Activated CD4-positive, alpha-beta T cell treated with anti-CD3 and anti-CD28 coated beads, Interleukin-2, amount 50 U/mL, for 48 hours (primary cell): ENCODE data around the gene SCAPER.
A peak's percentile ranks its signal among the peaks of the same experiment; 100 is the strongest.
"Not testable (repeated sequence)": the region's sequence is repeated elsewhere in the genome, so short reads cannot be mapped to it uniquely, and the experiment has no call there.

Experiments
- DNase-seq, 2 experiments: peaks; one replicate each; pipeline ENCODE4 v3.0.0-alpha.2; 2020

The SCAPER gene

DNA sequence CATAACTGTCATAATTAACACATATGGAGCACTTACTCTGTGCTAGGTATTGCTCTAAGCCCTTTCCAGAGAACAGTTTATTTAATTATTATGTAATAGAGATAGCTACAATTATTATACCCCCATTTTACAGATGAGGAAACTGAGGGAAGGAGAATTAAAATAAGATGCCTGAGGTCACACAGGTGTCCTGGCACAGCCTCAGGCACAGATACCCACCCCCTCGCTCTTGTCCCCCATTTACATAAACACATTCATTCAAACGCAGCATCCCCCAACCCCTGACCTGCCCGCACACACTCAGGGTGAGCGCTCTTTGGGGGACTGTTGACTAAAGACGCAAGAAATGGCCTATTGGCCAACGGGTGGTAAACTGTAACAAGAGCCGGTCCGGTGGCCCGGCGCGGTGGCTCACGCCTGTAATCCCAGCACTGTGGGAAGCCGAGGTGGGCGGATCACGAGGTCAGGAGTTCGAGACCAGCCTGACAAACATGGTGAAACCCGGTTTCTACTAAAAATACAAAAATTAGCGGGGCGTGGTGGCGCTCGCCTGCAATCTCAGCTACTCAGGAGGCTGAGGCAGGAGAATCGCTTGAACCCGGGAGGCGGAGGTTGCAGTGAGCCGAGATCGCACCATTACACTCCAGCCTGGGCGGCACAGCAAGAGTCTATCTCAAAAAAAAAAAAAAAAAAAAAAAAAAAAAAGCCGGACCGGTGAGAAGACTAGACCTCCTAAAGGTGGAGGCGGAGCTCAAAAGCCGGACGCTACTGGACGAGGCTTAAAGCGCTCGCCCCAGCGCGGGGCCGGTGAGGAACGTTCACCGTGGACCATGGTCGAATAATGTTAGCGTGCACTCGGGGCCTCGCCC is 570.5 kb downstream of the SCAPER start:
- DNase-seq: no peak

DNA sequence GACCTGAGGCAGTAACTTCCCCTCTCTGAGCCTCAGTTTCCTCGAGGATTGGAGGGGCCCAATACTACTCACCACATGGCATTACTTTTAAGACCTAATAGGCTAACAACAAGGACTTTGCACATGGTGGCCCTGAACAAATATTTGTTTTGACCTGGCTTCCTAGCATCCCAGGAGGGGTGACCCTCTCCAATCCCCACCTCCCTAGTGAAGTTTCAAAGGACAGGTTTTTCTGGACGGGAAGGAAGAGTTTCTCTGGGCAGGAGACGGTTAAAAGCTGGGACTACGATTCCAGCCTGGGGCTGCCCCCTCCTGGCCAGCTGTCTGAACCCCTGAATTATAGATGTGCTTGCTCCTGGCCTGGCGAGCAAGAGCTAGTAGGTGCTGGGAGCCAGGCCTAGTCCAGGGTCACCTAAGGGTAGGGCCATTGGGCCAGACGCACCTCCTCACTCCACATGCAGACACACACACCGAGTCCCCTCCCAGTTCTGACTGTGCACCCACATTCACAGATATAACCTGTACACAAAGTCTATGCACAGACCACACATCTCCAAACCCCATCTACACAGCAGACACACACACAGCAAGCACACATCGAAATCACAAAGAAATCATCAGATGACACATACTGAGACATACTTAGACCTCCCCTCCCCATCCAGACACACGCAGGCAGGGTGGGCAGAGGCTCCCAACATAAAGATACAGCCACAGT is 571.3 kb downstream of the SCAPER start:
- DNase-seq: no peak

DNA sequence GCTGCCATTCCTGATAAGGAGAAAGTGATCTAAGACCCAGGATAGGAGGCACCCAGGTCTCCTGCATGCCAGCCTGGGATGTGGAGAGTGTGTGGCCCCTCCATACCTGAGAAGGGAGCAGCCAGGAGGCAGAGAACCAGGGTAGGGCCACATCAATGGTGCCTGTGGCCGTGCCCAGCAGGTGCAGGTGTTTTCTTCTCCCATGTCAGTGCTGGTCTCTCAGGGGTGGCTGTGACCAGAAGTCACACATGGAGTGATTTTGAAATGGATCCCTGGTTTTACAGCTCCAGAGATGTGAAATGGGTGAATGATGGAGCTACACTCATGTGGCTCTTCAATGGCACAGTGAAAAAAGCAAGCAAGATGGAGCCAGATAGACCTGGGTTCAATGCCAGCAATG is 571.8 kb downstream of the SCAPER start:
- no peak for DNase-seq

DNA sequence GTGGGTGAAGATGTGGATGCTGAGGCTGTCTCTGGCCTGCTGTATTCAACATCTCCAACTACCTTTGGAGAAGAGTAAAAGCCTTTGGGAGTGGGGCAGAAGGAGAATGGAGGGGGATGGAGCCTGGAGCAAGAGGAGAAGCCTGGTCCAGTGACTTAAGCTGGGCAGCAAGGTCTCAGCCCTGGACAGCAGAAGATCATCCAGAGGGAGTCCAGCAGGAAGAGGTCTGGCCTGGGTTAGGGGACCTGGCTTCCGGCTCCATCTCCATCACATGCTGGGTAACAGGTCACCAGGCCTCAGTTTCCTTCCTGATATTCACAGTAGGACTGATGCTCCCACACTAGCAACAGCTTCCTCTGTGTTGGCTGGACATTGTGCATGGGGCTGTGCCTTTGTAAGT is 572.3 kb downstream of the SCAPER start:
- no peak for DNase-seq

DNA sequence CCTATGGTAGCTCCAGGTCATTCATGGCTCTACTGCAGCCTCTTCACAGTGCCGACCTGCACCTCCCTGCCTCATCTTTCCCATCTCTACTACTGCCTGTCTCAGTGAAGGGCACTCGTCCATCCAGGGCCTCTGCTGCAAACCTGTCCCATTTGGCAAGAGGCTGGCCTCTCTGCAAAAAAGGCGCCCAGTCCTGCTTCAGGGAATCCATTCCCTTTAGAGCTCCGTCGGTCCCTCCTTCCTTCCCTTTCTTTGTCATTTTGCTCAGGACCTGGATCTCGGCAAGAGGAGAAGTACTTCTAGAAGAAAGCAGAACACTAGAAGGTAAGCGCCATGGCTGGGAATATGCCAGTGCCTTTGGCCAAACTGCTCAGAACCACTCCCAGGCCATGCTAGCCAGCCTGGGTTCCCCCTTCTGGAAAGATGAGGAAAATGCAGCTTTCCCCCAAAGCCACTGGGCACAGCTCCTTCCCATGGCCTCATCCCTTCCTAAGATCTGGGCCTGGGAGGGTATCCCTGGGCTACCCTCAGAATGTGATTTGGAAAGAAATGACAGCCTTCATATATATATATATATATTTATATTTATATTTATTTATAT is 575.0 kb downstream of the SCAPER start:
- DNase-seq: no peak

DNA sequence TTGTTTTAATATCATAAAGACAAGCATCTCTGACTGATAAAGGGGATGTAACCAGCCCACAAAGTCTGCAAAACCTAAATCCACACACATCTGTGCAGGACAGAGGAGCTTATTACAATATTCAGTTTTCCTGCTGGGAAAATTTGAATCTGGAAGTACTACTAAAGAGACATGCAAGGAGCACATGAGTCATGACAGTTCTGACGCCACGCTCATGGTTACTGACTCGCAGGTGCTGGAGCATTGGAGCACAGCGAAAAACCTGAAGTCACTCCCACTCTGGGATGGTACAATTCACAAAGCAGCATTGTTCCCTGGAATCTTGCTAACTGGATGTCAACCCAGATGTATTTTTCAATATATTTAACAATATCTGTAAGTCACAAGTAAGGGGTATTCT is 576.2 kb downstream of the SCAPER start:
- DNase-seq: no peak

DNA sequence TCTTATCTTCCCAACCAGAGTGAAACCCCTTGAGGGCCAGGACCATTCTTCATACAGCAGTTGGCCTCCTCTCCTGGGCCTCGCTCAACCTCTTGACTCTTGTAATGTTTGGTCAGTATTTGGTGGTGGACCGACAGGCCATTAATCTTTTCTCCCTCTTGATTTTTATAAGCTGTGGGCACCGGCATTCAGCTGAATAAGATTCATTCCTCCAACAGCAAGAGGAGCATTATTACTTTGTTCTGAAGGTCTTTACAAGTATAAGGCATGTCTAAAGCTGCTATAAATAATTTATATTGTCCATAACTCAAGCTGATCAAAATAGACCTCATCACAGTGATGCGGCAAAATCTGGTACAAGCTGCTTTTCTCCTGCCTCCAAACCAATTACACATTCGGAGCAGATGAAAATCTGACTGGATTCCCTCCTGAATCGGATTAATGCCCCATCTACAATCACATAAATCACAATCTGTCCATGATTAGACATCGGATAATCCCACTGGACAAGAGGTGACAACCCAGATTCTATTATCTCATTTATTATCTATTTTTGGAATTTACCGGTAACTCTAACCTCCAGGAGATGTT is 576.9 kb downstream of the SCAPER start:
- no peak for DNase-seq

DNA sequence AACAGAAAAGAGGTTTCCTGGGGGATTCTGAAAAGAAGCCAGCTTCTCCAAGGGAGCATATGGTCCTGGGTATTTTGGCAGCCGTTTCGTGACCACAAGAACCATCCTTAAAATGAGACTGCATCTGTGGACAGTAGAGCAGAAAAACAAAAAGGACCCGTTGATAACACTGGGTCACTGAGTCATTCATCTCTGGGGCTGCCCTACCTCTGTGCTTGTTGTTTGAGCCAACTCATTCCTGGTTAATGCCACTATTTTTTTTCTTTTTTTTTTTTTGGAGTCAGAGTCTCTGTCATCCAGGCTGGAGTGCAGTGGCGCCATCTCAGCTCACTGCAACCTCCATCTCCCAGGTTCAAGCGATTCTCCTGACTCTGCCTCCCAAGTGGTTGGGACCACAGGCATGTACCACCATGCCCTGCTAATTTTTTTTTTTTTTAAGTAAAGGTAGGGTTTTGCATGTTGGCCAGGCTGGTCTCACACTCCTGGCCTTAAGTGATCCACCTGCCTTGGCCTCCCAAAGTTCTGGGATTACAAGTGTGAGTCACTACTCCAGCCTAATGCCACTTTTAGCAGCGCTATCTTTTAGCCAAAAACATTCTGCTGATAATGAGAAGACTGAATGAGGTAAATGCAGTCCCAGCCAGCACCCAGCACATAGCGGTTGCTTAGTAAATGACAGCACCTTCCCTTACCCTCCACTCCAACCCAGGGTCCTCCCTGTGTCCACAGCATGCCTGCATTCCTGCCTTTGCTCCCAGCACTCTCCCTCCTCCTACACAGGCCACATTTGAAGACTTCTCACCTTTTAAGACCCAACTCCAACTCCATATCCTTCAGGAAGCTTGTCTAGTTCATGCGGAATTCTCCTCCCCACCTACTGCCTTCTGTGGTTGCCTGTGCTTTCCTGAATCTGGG is 577.7 kb downstream of the SCAPER start:
- no peak for DNase-seq

DNA sequence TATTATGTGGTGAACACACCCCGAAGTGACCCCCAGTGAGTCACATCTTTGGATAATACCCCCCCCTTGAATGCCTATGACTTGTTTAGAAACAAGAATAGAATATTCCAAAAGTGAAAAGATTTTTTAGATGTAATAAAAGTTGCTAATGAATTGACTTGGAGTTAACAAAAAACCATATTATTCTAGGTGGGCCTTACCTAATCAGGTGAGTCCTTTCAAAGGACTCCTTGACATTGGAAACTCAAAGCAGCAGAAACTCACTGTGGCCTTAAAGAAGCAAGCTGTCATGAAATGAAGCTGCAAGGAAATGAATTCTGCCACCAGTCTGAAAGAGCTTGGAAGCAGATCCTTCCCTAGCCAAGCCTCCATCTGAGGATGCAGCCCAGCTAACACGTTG is 579.4 kb downstream of the SCAPER start:
- no peak for DNase-seq

DNA sequence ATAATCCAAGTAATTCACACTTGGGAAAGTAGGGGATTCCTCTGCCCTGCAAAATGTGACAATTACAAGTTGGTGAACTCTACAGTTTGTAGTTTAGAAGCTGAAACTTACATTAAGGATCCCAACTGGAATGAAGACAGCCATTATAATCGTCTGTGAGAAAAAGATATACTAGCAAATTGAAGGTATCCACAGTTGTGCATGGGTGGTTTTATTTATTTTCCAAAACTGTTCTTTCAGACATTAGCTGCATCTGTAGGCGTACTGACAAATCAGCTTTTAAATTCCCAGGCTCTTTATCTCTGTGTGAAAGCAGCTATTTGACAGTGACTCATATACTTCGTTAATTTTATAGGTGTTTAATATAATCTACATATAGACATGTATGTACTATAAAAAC is 581.1 kb downstream of the SCAPER start:
- DNase-seq: no peak

DNA sequence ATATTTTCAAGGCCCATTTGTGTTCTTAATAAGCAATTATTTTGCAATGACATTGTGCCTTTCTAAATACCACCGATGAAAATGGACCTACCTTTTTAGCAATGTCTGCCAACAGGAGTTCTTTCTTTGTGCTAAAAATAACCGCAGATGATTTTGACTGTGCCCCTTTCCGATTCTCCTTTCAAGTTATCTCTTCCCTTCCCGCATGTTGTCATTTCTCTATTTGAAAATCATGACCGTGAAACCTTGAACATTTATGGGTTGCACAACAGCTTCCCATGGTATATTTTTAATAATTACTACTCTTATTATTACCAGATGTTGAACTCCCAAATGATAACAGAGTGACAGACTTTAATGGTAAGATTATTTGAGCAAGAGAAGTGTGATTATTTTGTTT is 583.5 kb downstream of the SCAPER start:
- DNase-seq: no peak

DNA sequence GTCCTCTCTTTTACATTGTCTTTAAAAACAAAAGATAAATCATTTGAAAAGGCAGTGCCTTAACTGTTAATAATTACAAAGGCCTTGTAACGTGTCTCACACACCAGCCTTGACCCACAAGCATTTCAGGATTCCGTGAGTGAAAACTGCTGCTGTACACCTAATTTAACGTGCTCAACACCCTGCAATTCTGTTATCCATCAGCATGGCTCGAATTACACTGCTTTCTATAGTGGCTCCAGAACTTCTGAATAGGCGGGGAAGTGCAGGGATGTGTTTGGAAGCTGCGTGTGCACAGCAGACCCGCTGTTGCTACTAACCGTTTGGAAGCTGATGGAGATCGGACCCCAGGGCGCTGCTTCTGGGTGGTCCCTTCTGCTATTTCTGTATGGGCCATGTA is 584.0 kb downstream of the SCAPER start:
- DNase-seq: no peak

DNA sequence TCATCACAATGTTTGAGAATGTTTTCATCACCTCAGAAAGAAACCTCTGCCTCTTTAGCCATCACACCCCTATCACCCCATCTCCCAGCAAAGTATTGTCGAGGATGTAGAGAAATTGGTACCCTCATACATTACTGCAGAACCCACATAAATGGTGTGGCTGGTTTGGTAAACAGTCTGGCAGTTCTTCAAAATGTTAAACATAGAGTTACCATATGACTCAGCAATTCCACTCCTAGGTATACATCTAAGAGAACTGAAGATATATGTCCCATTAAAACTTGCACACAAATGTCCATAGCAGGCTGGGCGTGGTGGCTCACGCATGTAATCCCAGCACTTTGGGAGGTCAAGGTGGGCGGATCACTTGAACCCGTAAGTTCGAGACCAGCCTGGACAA is 585.1 kb downstream of the SCAPER start:
- no peak for DNase-seq

DNA sequence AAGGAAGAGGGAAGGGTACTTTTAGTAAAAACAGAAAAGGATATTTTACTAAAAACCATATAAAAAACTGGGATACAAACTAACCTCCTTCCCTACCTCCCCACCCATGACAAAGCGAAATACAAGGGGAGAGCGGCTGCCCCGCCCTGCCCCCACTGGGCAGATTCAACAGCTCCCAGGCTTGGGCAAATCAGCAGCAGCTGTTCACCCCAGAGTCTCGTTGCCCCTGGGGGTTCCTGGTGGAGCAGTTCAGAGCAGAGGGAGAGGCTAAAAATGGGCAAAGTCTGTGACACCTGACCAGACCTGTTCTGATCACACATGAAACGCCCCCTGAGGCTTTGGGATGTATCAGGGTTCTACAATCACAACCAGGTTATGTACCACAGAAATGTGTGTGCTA is 591.4 kb downstream of the SCAPER start:
- no peak for DNase-seq

DNA sequence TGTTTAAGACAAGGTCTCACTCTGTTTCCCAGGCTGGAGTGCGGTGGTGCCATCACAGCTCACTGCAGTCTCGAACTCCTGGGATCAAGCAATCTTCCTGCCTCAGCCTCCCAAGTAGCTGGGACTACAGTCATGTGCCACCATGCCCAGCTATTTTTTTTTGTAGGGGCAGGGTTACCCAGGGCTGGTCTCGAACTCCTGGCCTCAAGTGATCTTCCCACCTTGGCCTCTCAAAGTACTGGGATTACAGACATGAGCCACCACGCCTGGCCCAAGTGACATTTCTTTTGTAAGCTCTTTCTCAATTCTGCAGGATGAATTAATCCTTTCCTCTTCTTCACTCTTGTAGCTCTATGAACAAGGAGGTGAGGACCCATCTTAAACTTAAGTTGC is 592.0 kb downstream of the SCAPER start:
- not testable (repeated sequence) for DNase-seq

DNA sequence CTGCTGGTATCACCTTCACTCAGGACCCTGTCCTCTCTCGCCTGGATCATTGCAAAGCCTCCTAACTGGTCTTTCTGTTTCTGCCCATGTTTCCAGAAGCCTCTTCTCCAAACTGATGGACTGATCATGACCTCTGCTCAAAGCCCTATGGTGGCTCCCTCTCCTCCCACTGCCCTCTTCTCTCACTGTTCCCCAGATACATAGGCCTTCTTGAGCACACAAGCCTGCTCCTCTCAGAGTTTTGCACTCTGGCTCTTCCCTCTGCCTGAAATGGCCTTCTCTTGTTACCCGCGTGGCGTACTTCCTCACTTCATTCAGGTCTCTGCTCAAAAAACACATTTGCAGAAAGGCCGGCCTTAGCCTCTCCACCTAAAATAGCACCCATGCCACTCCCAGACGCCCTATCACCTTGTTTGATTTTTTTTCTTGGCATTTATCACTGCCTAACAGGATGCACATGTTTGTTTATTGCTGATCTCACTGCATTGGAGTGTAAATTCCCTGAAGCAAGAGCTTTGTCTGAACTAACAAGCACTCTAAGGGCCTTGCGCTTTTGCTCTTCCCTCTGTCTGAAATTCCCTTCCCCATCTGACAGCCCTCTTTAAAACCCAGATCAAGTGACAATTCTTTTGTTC is 592.5 kb downstream of the SCAPER start:
- DNase-seq: no peak

DNA sequence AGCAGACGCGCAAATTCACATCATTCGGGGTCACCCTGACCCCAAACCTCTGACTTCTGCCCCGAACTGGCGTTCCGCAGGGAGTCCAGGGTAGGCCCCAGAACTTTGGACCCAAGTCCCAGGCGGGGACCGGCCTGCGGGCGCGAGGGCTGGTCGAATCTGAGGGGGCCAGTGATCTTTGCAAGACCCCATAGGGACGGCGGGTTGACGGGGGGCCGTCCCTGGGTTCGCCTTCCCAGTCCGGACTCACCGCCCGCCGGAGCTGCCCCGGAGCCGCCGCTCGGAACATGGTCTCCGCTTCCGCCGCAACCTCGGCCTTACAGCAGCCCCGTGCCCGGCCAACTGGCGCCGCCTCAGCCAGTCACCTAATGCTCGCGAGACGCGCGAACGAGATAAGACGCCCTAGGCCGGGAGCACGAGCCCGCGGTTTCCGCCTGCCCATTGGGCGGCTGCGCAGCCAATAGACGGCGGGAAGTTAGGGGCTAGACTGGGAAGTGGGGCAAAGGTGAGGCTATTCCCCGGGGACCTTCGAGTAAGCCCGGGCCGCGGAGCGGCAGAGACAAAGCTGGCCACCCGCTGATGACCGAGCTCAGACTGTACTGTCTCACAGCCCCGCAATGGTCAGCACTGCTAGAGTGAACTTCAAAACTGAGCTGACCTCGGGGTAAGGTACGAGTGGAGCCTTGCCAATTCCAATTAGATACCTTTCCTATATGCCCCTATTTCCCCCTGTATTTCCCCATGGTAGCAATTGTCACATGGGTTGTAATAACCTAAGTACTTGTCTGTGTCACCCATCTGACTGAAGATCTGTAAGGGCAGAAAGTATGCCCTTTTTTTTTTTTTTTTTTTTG is 593.8 kb downstream of the SCAPER start, which contains the start of gene ETFA:
Gene ETFA (minus strand): TSS at position 370 of the 854 bp plus-strand sequence. CDS start 81 bp downstream, at position 289.
- DNase-seq: peak; percentile 94 to 95

DNA sequence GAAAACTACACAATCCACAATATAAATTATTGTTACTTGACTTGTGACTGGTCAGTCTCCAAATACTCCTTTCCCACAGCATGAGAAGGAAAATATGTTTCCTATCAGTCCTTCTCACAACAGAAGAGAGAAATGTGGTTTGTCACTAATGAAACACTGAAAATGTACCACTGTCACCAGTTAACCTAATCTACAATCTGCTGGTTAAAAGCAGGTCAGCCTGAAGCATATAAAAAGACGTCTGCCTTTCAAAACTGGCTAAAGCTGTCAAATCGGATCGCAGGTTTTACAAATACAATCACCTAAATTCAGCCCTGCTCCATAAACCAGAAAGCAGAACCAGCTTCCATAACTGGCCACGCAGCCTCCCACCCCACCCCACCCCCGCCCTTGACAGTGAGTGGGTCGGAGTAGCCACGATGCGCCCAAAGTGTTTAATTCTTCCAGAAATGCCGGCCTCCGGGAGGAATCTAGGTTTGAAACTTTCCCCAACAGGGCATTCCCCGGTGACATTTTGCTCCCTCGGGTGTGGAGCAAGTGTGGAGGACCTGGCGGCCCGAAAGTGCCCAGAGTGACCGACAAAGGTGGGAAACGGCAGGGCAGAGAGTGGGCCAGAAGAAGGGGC is 594.6 kb downstream of the SCAPER start:
- peak in 1 of 2 experiments; percentile 35 for DNase-seq

DNA sequence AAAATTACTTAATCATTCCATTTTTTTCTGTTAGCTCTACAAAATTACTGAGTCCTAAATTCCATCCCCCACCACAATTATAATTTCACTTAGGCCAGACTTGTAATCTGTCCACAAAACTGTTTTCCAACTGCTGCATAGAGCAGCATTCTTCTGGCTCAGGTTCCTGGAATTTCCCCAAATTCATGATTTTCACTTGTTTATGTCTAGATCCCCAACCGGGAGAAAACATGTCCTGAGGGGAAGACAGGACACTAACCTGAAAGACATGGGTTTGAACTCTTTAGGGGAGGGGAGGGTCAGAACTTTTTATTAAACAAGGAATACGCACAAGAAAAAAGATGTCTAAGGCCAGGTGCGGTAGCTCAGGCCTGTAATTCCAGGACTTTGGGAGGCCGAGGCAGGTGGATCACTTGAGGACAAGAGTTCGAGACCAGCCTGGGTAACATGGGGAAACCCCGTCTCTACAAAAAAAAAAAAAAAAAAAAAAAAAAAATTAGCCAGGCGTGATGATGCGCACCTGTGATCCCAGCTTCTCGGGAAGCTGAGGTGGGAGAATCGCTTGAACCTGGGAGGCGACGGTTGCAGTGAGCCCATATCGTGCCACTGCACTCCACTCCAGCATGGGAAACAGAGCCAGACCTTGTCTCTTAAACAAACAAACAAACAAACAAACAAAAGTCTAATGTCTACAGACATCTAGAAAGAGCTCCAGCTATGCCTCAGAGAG is 595.4 kb downstream of the SCAPER start:
- DNase-seq: no peak

DNA sequence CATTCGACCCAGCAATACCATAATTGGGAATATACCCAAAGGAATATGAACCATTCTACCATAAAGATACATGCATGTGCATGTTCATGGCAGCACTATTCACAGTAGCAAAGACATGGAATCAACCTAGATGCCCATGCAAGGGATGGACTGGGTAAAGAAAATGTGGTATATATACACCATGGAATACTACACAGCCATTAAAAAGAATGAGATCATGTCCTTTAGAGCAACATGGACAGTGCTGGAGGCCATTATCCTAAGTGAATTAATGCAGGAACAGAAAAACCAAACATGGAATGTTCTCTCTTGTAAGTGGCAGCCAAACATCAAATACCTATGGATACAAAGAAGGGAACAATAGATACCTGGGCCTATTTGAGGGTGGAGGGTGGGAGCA is 601.2 kb downstream of the SCAPER start:
- DNase-seq: no peak
